ENCODE data around the gene ARHGAP42.
"Not testable (repeated sequence)": the region's sequence is repeated elsewhere in the genome, so short reads cannot be mapped to it uniquely, and the experiment has no call there.

ARHGAP42 gene

GRCh38 chr11:100641456-100641855, 45.6 kb upstream of the ARHGAP42 start:
- Histone ChIP-seq H3K27ac (no peak overlapping the region), H3K4me3 (no peak overlapping the region)
- no peak for TF ChIP-seq CTCF (IDR thresholded peaks at IDR 0.05)
- no peak for DNase-seq (ENCODE audit: low spot score)

GRCh38 chr11:100646545-100646944, 40.5 kb upstream of the ARHGAP42 start:
- H3K4me3 ChIP-seq: no peak overlapping the region
- no peak for TF ChIP-seq CTCF (IDR thresholded peaks at IDR 0.05)

GRCh38 chr11:100647861-100648260, 39.2 kb upstream of the ARHGAP42 start:
- Histone ChIP-seq H3K27ac (no peak overlapping the region), H3K4me3 (no peak overlapping the region)
- no peak for DNase-seq (ENCODE audit: low spot score)
- TF ChIP-seq CTCF (IDR thresholded peaks at IDR 0.05): no peak

More at GRCh38 chr11:100646545-100646944, 40.5 kb upstream of the ARHGAP42 start:
- H3K27ac ChIP-seq: no peak overlapping the region
- no peak for DNase-seq (ENCODE audit: low spot score)

- DNase-seq (ENCODE audit: low spot score): no peak
- no peak overlapping the region for H3K27ac ChIP-seq
- no peak for TF ChIP-seq CTCF (IDR thresholded peaks at IDR 0.05)
- H3K4me3 ChIP-seq: no peak overlapping the region
These were observed 23.5 kb upstream of the ARHGAP42 start for GRCh38 chr11:100663583-100663982.

GRCh38 chr11:100663996-100664395, 23.1 kb upstream of the ARHGAP42 start:
- H3K27ac ChIP-seq: no peak overlapping the region
- TF ChIP-seq CTCF (IDR thresholded peaks at IDR 0.05): no peak
- no peak overlapping the region for H3K4me3 ChIP-seq
- no peak for DNase-seq (ENCODE audit: low spot score)

GRCh38 chr11:100666816-100667215, 20.3 kb upstream of the ARHGAP42 start:
- not testable (repeated sequence) for DNase-seq (ENCODE audit: low spot score); H3K4me3 ChIP-seq; H3K27ac ChIP-seq

GRCh38 chr11:100667449-100667848, 19.6 kb upstream of the ARHGAP42 start:
- no peak for DNase-seq (ENCODE audit: low spot score)
- no peak for TF ChIP-seq CTCF (IDR thresholded peaks at IDR 0.05)
- no peak overlapping the region for H3K4me3 ChIP-seq
- H3K27ac ChIP-seq: no peak overlapping the region

GRCh38 chr11:100670140-100670539, 16.9 kb upstream of the ARHGAP42 start:
- TF ChIP-seq CTCF (IDR thresholded peaks at IDR 0.05): no peak
- Histone ChIP-seq H3K27ac (no peak overlapping the region), H3K4me3 (no peak overlapping the region)
- DNase-seq (ENCODE audit: low spot score): no peak
